Pericardium fibroblast (primary cell): ENCODE data around the gene RGS2. TPM values are rescaled to one million over a fixed set of nuclear protein-coding genes. Genes with fewer than 3 reads are reported as not detected.

Source experiments
- total RNA-seq: library from RNA; depleted of rRNA; stranded (reverse); fragments of >200 nt; gene quantifications from 2 replicates; pipeline ENCODE4 v1.2.3, GENCODE V29; 2015

RGS2 gene, protein sequence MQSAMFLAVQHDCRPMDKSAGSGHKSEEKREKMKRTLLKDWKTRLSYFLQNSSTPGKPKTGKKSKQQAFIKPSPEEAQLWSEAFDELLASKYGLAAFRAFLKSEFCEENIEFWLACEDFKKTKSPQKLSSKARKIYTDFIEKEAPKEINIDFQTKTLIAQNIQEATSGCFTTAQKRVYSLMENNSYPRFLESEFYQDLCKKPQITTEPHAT
- total RNA-seq, result 9.3 and 17.0 TPM in 2 replicates

DNA sequence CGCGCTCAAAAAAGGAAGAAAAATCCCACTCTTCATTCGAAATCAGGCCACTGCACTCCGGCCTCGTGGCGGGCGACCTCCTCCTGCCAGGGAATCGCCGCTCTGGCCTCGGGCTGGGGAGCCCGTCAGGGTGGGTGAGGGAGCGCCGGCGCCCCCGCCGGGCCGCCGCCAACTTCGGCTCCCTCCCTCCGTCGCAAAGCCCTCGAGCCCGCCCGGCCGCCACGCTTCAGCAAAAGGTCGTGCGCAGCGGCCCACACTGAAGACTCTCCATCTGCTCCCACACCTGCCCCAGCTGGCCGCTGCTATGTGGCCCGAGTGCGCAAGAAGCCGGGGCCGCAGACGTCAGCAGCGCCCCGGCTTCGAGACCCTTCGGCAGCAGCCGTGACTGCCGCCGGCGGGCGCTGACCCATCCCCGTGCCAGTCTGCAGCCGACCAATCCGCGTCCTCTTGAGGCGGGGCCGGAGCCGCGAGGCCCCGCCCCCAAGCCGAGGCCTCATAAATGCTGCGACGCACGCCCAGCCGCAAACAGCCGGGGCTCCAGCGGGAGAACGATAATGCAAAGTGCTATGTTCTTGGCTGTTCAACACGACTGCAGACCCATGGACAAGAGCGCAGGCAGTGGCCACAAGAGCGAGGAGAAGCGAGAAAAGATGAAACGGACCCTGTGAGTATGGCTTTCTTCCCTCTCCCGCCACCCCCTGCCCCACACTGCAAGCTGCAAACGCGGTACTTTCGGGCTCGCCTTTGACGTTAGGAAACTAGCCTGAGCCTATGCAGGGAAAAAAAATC, at the start of gene RGS2:
Gene RGS2 (plus strand): TSS at position 522 of the 789 bp plus-strand sequence. CDS start 33 bp downstream, at position 555.

Other genes starting within 250 kb of the RGS2 start
- gene RGS1, start 233.3 kb upstream of the RGS2 start, total RNA-seq, result not detected in 2 replicates
- gene RGS13, start 172.9 kb upstream of the RGS2 start, total RNA-seq, result not detected in 2 replicates